ENCODE measurements around the gene TFEB.

Gene TFEB

DNA sequence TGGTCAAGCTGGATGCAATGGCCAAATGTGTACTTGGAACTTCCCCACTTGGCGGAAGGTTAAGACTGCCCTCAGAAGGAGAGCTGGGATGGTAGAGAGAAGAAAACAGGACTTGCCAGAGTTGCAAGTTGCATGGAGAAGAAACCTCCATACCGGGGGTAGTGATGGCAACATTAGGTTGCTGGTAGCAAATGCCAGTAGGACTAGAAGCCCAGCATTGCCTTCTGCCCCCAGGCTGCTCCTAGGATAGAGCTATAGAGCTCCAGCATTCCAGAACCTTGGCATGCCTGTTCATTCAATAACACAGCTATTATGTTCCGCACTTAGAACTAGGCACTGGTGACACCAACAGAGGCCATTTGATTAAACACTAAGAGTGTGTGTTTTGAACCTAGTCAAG is 26.6 kb downstream of the TFEB start:
- Histone ChIP-seq H3K36me3 (ENCODE audit: control insufficient read depth, low read length) (peaks cover 19% of the 10 kb centered on the region), H3K4me2 (ENCODE audit: low read length) (peak overlapping the region; percentile 100; the same call in 1 of the 2 replicates), H3K9me2 (replicated peaks; ENCODE audit: control insufficient read depth, low read length) (no peaks in the 10 kb centered on the region), H3F3A (ENCODE audit: control insufficient read depth, insufficient read depth) (peaks cover 14% of the 10 kb centered on the region), H3K9me3 (ENCODE audit: control insufficient read depth, insufficient read depth, low read length) (no peaks in the 10 kb centered on the region), H3K79me2 (ENCODE audit: control insufficient read depth, low read length) (peaks cover 59% of the 10 kb centered on the region), H3K27ac (ENCODE audit: low read depth, low read length) (peak overlapping the region; percentile 97; the same call in 1 of the 2 replicates), H4K20me1 (ENCODE audit: control insufficient read depth, insufficient read depth, low read depth, low read length) (no peaks in the 10 kb centered on the region), H3K4me3 (ENCODE audit: low read length) (no peak overlapping the region), H3K27me3 (ENCODE audit: control insufficient read depth, low read length) (no peaks in the 10 kb centered on the region), H3K4me1 (ENCODE audit: control insufficient read depth, low read length) (peaks cover 64% of the 10 kb centered on the region)
- no peak for TF ChIP-seq EZH2phosphoT487 (IDR thresholded peaks at IDR 0.05; ENCODE audit: borderline replicate concordance, low read length)
- TF ChIP-seq, protein P1, sequence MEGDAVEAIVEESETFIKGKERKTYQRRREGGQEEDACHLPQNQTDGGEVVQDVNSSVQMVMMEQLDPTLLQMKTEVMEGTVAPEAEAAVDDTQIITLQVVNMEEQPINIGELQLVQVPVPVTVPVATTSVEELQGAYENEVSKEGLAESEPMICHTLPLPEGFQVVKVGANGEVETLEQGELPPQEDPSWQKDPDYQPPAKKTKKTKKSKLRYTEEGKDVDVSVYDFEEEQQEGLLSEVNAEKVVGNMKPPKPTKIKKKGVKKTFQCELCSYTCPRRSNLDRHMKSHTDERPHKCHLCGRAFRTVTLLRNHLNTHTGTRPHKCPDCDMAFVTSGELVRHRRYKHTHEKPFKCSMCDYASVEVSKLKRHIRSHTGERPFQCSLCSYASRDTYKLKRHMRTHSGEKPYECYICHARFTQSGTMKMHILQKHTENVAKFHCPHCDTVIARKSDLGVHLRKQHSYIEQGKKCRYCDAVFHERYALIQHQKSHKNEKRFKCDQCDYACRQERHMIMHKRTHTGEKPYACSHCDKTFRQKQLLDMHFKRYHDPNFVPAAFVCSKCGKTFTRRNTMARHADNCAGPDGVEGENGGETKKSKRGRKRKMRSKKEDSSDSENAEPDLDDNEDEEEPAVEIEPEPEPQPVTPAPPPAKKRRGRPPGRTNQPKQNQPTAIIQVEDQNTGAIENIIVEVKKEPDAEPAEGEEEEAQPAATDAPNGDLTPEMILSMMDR (IDR thresholded peaks at IDR 0.05; ENCODE audit: low read depth, low read length, poor library complexity, severe bottlenecking), result no peak

DNA sequence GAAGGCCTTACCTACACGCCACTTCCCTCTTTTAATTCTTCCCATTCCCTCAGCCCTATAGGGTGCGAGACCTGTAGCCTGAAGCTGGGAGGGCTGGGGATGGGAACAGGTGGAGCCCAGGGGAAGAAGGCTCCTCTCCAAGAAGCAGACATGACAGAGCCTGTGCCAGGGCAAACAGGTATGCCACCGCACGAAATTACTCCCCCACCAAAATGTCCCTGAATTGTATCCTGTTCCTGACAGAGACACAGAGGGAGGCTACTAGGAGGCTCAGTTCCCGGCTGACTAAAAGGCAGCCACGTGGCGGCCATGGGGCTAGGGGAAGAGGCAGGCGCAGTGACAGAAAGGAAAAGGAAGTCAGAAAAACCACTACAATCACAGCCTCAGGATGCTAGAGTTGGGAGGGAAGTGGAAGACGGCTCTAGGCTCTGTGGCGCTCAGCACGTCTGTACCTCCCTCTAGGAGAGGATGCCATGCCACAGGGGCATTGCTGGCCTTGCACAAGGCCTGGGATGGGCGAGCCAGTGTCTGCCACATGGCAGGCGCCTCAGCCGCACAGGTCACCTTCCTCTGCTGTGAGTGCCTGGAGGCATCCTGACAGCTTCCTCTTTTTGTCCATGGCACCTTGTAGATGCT is 27.7 kb downstream of the TFEB start:
- peaks cover 14% of the 10 kb centered on the region for H3F3A ChIP-seq (ENCODE audit: control insufficient read depth, insufficient read depth)
- no peaks in the 10 kb centered on the region for H3K9me3 ChIP-seq (ENCODE audit: control insufficient read depth, insufficient read depth, low read length)
- peak overlapping the region; percentile 74 for H3K4me3 ChIP-seq (ENCODE audit: low read length)
- H3K36me3 ChIP-seq (ENCODE audit: control insufficient read depth, low read length), result peaks cover 30% of the 10 kb centered on the region
- no peaks in the 10 kb centered on the region for H3K27me3 ChIP-seq (ENCODE audit: control insufficient read depth, low read length)
- H3K27ac ChIP-seq (ENCODE audit: low read depth, low read length), result peak overlapping the region; percentile 97
- TF ChIP-seq, protein P1 (IDR thresholded peaks at IDR 0.05; ENCODE audit: low read depth, low read length, poor library complexity, severe bottlenecking), result no peak
- TF ChIP-seq EZH2phosphoT487 (IDR thresholded peaks at IDR 0.05; ENCODE audit: borderline replicate concordance, low read length), result no peak
- H3K9me2 ChIP-seq (replicated peaks; ENCODE audit: control insufficient read depth, low read length), result no peaks in the 10 kb centered on the region
- H3K4me1 ChIP-seq (ENCODE audit: control insufficient read depth, low read length), result peaks cover 67% of the 10 kb centered on the region
- H4K20me1 ChIP-seq (ENCODE audit: control insufficient read depth, insufficient read depth, low read depth, low read length), result no peaks in the 10 kb centered on the region
- H3K4me2 ChIP-seq (ENCODE audit: low read length), result peak overlapping the region; percentile 100
- peaks cover 59% of the 10 kb centered on the region for H3K79me2 ChIP-seq (ENCODE audit: control insufficient read depth, low read length)

DNA sequence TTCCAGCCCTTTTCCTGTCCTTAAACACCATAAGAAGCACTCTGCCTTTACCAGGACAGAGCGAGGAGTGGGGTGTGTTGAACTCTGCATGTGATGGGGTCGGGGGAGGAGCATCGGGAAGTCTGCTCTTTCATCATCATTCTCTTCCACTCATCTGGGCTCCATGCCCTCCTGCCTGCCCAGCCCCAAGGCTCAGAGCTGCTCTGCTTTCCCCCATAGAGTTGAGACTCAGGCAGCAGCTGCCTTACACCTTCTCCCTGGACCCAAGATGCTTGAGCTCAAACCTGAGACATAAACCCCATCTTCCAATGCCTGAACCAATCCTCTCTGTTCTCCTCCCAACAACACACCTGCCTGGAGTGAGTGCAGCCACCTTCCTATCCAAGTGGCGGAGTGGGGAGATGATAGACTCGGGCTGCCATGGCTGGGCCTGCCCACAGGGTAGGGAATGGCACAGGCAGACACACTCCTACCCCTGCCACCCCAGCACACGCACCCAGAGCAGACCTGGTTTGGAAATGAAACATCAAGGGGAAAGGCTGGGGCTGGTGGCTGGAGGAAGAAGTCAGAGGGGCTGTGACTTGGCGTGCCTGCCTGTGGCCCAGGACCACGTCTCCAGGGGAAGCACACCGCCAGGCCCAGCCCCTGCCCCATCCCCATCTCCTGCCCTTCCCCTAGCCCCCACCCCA is 28.4 kb downstream of the TFEB start:
- peak overlapping the region; percentile 74 for H3K4me3 ChIP-seq (ENCODE audit: low read length)
- H4K20me1 ChIP-seq (ENCODE audit: control insufficient read depth, insufficient read depth, low read depth, low read length), result no peaks in the 10 kb centered on the region
- H3K79me2 ChIP-seq (ENCODE audit: control insufficient read depth, low read length), result peaks cover 61% of the 10 kb centered on the region
- no peaks in the 10 kb centered on the region for H3K9me2 ChIP-seq (replicated peaks; ENCODE audit: control insufficient read depth, low read length)
- H3K4me1 ChIP-seq (ENCODE audit: control insufficient read depth, low read length), result peaks cover 73% of the 10 kb centered on the region
- TF ChIP-seq EZH2phosphoT487 (IDR thresholded peaks at IDR 0.05; ENCODE audit: borderline replicate concordance, low read length), result no peak
- TF ChIP-seq, protein P1 (IDR thresholded peaks at IDR 0.05; ENCODE audit: low read depth, low read length, poor library complexity, severe bottlenecking), result no peak
- H3K36me3 ChIP-seq (ENCODE audit: control insufficient read depth, low read length), result peaks cover 31% of the 10 kb centered on the region
- peak overlapping the region; percentile 97 for H3K27ac ChIP-seq (ENCODE audit: low read depth, low read length)
- no peaks in the 10 kb centered on the region for H3K27me3 ChIP-seq (ENCODE audit: control insufficient read depth, low read length)
- H3K9me3 ChIP-seq (ENCODE audit: control insufficient read depth, insufficient read depth, low read length), result no peaks in the 10 kb centered on the region
- peaks cover 14% of the 10 kb centered on the region for H3F3A ChIP-seq (ENCODE audit: control insufficient read depth, insufficient read depth)
- H3K4me2 ChIP-seq (ENCODE audit: low read length), result peak overlapping the region; percentile 100

Measured in DOHH2 (cell line).